Cortex of kidney (tissue), 1 donor: Measurements from ENCODE around the gene CCDC87.
"Not testable (repeated sequence)": the region's sequence is repeated elsewhere in the genome, so short reads cannot be mapped to it uniquely, and the experiment has no call there.

Experiments used
- DNase-seq: peaks from one replicate; lab custom pipeline; 2025; lab: John Stamatoyannopoulos, UW

CCDC87 gene

DNA sequence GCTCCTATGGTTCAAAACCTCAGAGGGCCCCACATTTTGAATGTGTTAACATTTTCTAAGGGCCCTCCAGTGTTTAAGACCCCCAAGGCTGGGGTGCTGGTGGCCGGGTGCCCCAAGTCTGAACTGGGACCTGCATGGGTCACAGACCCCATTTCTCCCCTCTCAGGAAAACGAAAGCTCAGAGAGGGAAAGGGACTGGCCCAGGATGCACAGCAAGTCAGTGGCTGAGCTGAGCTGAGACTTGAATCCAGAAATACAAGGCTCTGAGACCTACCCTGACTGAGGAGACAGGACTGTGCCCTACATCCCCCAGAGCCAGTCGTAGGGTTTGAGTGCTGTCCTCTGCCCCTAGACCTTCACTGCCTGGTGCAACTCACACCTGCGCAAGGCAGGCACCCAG, 42.0 kb downstream of the CCDC87 start:
- DNase-seq: no peak

DNA sequence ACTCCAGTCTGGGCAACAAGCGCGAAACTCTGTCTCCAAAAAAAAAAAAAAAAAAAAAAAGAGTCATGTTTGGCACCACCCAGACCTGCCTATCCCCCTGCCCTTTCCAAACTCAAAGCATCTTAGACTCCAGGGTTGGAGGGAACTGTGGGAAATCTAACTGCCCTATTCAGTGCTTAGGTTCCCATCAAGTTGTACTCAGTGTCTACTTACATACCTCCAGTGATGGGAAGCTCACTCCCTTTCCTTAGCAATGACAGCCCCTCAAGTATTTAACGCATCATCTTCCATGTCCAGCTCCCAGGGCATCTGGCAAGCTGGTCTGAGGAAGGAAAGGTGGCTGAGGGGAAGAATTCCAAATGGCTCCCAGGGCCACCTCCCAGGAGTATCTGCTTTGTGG, 43.2 kb downstream of the CCDC87 start:
- DNase-seq: no peak

DNA sequence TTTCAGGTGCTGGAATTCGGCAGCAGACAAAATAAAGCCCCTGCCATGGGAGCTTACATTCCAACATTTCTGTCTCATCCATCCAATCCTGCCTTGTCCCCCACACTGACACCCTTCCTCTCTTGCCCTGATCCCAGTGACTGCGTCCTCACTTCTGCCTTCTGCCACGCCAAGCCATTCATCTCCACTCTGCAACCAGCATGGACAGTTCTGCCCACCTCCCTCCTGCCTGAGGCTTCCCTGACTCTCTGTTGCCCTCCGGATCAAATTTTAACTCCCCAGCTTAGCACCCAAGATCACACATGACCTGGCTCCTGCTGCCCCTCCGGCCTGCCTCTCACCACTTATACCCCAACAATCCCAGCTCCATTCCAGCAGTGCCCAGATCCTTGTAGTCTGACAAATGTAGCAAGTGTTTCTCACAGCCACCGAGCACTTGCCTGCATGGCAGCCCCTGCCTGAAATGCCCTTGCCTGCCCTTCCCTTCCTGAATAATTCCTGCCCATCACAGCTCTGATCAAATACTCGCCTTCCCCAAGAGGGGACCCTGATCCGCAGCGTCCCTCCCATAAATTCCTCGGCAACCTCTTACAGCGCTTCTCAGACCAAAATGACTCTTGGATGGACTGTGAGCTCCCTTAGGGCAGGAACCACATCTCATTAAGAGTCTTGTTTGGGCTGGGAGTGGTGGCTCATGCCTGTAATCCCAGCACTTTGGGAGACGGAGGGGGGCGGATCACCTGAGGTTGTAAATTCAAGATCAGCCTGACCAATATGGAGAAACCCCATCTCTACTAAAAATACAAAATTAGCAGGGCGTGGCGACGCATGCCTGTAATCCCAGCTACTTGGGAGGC, 43.9 kb downstream of the CCDC87 start:
- DNase-seq: no peak

DNA sequence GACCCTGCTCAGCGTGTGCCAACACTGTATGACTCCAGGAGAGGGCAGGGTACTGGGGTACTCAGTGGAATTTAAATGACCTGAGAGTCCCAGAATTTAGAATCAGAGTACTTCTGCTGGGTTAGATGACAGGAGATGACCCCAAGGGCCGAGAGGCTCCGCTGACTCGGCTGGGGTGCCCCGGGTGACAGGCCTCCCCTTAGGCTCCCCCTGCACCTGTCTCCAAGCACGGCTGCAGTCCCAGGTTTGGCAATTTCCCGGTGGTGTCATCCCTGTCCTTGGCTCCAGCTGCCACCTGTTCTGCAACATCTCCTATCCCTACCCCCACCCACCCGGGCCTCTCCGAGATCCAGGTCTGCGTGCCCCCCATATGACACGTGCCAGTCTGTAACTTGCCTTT, 44.8 kb downstream of the CCDC87 start:
- no peak for DNase-seq

DNA sequence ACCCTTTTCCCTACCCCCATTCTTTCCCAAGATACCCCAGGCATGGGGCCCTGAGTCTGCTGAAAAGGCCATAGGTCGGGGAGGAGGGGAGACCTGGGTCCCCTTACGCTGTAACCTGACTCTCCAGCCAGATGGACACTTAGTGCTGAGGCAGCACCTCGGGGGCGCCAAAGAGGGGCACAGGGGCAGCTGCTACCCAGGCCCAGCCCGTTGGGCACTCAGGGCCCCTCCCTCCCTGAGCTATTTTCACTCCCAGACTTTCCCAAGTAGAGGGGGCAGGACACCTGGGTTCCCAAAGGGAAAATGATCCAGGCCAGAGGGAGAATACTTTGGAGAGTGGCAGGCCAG, 45.2 kb downstream of the CCDC87 start:
- DNase-seq: no peak

DNA sequence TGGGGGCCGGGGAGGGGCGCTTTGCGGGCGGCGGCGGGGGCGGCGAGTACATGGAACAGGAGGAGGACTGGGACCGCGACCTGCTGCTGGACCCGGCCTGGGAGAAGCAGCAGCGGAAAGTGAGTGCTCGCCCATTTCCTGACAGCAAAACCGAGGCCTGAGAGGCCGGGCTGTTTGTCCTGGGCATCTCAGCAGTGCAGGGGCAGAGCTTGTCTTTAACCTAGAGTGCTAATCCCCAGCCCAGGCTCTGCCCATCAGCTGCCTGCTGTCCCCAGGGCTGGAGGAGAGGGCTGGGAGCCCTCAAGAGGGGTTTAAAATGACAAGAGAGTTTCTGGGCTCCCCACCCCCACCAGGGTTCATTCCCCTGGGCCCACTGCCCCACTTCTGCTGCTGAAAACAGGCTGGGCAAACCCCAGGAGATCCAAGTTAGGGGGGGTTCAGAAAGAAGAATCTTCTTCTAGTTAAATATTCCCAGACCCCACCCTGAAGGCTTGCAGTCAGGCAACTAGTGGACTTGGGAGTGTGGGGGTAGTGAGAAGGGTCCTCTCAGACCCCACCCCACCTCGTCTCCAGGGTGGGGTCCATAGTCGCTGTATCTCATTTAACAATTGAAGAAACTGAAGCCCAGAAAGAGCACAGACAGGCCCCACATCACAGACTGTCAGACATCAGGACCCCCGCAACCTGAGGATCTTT, 45.7 kb downstream of the CCDC87 start:
- no peak for DNase-seq

DNA sequence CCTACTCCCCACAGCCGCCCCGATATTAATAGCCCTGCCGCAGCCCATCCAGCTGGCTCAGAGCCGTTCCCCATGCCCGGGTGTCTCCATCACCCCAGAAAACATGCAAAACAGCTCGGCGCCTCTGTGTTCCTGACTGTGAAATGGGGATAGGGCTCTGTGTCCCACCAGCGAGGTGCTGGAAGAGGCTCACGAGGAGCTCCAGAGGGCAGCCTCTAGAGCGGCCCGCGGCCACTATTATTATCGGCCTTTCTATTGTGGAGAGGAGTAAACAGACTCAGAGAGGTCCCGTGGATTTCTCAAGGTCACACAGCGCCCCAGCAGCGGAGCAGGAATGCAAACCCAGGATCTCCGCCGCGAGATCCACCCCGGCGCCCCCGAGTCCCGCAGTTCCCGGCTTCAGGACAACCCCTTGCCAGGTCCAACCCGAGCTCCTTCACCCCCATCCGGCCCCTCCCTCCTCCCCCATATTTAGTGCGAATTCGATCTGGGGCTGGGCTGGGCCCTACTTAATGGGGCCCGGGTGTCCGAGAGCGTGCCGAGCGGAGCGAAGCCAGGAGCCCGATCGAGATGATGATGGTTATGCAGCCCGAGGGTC, 46.4 kb downstream of the CCDC87 start, which contains the start of gene ACTN3:
Gene ACTN3 (plus strand): TSS at position 536 of the 598 bp plus-strand sequence. CDS start 35 bp downstream, at position 571.
- no peak for DNase-seq

DNA sequence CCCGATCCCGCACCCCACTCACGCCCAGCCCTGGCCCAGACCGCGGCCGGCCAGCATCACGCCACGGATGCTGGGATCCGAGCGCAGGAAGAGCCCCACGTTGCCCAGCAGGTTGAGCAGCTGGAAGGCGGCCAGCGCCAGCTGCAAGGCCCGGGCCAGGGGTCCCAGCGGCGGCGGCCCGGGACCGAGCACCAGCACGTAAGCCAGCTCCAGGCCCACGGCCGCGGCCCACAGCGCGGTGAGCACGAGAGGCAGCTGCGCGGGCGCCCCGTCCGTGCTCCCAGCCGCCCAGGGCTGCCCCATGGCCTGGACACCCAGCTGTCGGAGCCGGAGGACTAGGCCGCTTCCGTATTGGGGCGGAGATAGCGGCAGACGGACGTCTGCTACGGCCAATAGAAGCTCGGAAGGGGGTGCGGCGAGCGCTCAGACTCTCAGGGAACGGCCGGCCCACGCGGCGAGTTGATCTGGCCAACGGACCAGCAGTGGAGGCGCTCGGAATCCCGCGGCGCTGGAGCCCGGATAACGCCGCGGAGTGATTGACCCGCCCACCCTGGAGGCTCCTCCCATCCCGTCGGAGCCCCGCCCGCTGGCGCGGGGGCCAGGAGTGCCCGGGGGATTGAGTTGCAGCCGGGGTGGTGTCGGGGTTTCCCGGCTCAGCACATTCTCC, 47.0 kb downstream of the CCDC87 start, which contains the start of gene ZDHHC24:
Gene ZDHHC24 (minus strand): TSS at position 348 of the 667 bp plus-strand sequence. CDS start 45 bp downstream, at position 303.
- peak; percentile 78 for DNase-seq

DNA sequence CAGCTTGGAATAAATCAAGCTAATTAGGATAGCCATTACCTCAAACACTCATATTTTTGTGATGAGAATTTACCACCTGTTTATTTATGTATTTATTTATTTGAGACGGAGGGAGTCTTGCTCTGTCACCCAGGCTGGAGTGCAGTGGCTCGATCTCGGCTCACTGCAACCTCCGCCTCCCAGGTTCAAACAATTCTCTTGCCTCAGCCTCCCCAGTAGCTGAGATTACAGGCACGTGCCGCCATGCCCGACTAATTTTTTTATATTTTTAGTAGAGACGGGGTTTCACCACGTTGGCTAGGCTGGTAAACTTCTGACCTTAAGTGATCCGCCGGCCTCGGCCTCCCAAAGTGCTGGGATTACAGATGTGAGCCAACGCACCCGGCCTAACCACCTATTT, 47.9 kb downstream of the CCDC87 start:
- DNase-seq: not testable (repeated sequence)

DNA sequence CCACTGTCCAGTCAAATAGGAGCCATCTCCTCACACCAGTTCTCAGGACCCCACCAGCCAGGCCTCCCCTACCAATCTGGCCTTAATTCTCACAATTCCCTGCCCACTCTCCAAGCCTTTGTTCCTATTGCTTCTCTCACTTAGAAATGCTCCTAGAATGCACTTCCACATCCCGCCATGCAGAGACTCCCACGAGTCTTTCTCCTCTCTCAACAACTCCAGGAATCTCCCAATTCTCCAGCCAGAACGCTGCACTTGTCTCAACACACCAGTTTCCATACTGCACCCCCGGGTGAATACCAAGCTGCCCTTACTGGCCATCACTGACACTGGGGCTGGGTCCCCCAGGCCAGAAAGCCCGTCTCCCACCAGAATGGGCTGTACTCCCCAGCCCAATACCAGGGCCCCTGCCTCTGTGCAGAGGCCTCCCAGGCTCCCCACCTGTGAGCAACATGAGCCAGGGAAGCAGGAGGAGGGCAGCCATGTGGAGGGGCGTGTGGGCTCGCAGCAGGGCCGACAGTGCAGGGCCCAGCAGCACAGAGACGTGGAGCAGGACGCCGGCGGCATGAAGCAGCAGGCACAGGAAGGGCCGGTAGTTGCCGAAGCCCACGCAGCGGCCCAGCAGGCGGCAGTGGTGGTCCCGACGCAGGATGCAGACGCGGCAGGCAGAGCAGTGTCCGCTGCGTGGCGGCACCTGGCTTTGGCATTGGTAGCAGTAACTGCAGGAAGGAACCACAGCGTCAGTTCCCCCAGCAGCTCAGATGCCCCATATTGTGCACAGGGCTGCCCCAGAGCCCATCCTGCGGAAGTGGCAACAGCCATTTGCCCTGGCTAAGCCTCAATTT, 49.4 kb downstream of the CCDC87 start:
- DNase-seq: no peak

DNA sequence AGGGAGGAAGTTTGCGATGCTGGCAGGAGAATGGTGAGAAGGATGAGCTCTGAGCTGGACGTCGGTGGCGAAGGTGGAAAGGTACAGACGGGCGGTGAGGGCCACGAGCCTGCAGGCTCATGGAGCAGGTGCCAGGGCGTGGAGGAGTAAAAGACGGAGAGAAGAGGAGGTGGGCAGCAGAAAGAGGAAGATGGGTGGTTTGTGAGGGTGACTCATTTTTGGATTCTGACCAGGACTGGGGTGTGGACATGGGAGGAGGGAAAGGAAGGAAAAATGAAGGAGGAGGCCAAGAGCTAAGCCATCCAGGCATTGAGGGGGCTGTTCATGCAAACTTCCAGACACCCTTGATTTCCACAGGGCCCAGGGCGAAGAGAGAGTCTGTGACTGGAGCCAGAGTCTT, 50.5 kb downstream of the CCDC87 start:
- no peak for DNase-seq

DNA sequence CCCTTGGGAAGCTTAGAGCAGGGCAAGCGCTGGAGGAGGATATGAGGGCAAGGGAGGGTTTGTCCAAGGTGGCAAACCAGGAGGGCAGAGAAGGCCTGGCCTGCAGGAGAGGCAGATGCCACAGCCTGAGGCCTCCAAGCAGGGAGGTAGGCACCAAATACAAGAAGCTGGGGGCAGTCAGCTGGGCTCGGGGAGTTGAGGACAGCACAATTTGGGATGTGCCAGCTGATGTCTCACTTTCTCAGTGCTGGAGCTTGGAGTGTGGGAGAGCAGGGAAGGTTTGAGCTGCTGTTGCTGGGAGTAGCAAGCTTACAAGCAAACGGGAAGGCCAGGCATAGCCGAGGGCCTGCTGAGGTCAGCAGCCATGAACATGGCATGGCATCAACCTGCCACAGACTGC, 51.0 kb downstream of the CCDC87 start:
- DNase-seq: no peak

DNA sequence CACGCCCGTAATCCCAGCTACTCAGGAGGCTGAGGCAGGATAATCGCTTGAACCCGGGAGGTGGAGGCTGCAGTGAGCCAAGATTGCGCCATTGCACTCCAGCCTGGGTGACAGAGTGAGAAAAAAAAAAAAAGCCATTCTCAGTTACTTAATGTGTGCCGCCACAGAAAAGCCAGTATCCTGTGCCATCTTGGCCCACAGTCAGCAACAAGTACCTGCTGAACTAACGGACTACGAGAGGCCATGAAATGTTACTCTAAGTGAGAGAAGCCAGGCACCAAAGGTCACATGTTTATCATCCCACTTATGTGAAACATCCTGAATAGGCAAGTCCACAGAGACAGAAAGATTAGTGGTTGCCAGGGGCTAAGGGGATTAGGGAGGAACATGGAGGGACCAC, 52.3 kb downstream of the CCDC87 start:
- DNase-seq: not testable (repeated sequence)
